Mononuclear cell (primary cell): Measurements from ENCODE around the gene HAPLN3. TPM values are rescaled to one million over a fixed set of nuclear protein-coding genes. Genes with fewer than 3 reads are reported as not detected.

Experiments
- H3K27me3 ChIP-seq: 2 replicates; pipeline ENCODE4 v1.6.0; 2011; ENCODE audit warnings: low read length, control low read depth; ENCODE audit not compliant: insufficient read depth
- H3K4me1 ChIP-seq: 2 replicates; pipeline ENCODE4 v1.5.1; 2011; ENCODE audit warnings: mild to moderate bottlenecking, low read length, control low read depth; ENCODE audit not compliant: insufficient read depth
- H3K4me3 ChIP-seq: 2 replicates; pipeline ENCODE4 v1.5.1; 2011; ENCODE audit warnings: mild to moderate bottlenecking, low read length, moderate library complexity
- H3K9me3 ChIP-seq: 2 replicates; pipeline ENCODE4 v1.5.1; 2011; ENCODE audit warnings: low read depth, mild to moderate bottlenecking, control low read depth, low read length
- total RNA-seq: library from RNA; depleted of rRNA; stranded (reverse); fragments of >200 nt; gene quantifications from one replicate; pipeline ENCODE4 v1.2.3, GENCODE V29; 2012

The HAPLN3 gene
- total RNA-seq, 1 donor, result 30.7 TPM

GRCh38 chr15:88865498-88866099, 29.7 kb downstream of the HAPLN3 start:
- no peaks in the 10 kb centered on the region for H3K27me3 ChIP-seq
- no peaks in the 10 kb centered on the region for H3K4me1 ChIP-seq
- H3K9me3 ChIP-seq, result no peaks in the 10 kb centered on the region
- H3K4me3 ChIP-seq, result no peak overlapping the region

DNA sequence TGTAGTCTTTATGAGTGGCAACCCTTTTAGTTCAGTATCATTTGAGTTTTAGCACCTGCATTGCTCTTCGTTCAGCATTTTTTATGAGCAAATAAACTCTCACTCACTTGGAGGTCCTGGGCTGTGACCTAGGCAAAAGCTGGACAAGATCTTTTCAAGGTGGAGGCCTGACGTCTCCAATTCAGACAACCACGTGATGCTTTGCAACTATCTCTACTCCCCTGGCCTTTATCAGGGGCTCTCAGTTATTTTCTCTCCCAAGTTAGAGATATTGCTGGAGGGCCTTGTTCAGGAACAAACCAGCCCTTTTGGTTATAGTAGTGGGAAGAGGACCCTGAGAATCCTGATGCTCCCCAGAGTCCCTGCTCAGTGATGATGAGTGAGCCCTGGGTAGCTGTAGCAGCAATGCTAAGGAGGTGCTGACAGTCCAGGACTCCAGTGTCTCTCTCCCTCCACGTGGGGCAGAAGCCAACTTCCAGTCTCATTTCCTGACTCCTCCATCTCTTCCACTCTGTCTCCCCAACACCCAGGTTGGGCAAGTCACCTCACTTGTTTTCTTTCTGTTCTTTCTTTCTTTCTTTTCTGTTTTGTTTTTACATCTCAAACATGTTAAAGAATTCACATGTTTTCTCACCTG, 30.4 kb downstream of the HAPLN3 start:
- Histone ChIP-seq H3K4me3 (no peak overlapping the region), H3K9me3 (no peaks in the 10 kb centered on the region), H3K27me3 (no peaks in the 10 kb centered on the region), H3K4me1 (no peaks in the 10 kb centered on the region)

- Histone ChIP-seq H3K4me3 (no peak overlapping the region), H3K27me3 (no peaks in the 10 kb centered on the region), H3K4me1 (no peaks in the 10 kb centered on the region), H3K9me3 (no peaks in the 10 kb centered on the region)
Measured at GRCh38 chr15:88863412-88863811, 31.9 kb downstream of the HAPLN3 start.

DNA sequence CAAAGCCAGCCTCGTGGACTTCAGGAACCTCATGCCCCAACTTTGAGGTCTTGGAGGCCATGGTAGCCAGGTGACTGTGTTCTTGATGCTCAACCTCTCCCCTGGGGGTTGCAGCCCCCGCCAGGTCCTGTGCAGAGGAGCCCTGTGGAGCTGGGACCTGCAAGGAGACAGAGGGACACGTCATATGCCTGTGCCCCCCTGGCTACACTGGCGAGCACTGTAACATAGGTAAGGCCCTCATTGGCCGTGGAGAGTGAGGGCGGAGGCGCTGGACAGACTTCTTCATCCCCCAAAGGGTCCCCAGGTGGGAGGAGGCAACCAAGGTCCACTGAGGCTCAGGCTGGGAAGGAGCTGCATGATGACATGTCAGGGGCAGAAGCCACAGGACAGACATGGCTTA, 35.1 kb downstream of the HAPLN3 start:
- Histone ChIP-seq H3K9me3 (no peaks in the 10 kb centered on the region), H3K4me1 (no peaks in the 10 kb centered on the region), H3K4me3 (no peak overlapping the region), H3K27me3 (no peaks in the 10 kb centered on the region)

DNA sequence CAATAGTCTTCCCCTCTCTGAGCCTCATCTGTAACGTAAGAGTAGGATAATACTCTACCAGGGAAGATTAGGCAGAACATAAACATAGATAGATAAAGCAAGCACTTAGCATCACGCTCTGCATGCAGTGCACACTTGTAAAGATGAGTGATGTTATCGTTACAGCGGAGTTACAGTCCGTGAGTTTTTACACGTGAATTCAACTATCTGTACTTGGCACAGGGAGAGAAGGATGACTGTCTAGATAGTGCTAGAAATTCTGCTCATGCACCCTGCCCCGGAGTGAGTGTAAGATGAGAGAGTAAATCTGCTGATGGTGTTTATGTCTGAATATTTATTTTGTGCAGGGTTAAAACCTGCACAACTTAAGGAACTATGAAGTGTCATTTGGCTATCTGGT, 35.8 kb downstream of the HAPLN3 start:
- Histone ChIP-seq H3K4me3 (no peak overlapping the region), H3K9me3 (no peaks in the 10 kb centered on the region), H3K27me3 (no peaks in the 10 kb centered on the region), H3K4me1 (no peaks in the 10 kb centered on the region)

DNA sequence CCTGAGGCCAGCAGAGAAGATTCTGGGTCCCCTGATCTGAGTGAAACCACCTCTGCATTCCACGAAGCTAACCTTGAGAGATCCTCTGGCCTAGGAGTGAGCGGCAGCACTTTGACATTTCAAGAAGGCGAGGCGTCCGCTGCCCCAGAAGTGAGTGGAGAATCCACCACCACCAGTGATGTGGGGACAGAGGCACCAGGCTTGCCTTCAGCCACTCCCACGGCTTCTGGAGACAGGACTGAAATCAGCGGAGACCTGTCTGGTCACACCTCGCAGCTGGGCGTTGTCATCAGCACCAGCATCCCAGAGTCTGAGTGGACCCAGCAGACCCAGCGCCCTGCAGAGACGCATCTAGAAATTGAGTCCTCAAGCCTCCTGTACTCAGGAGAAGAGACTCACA, 36.4 kb downstream of the HAPLN3 start:
- H3K4me1 ChIP-seq, result no peaks in the 10 kb centered on the region
- no peak overlapping the region for H3K4me3 ChIP-seq
- H3K27me3 ChIP-seq, result no peaks in the 10 kb centered on the region
- no peaks in the 10 kb centered on the region for H3K9me3 ChIP-seq

- Histone ChIP-seq H3K4me1 (no peaks in the 10 kb centered on the region), H3K4me3 (no peak overlapping the region)
Measured at GRCh38 chr15:88852476-88852875, 42.9 kb downstream of the HAPLN3 start.

GRCh38 chr15:88849376-88850072, 45.8 kb downstream of the HAPLN3 start:
- Histone ChIP-seq H3K4me3 (no peak overlapping the region), H3K27me3 (no peaks in the 10 kb centered on the region), H3K4me1 (no peaks in the 10 kb centered on the region), H3K9me3 (no peaks in the 10 kb centered on the region)

More at GRCh38 chr15:88852476-88852875, 42.9 kb downstream of the HAPLN3 start:
- H3K27me3 ChIP-seq, result no peaks in the 10 kb centered on the region
- H3K9me3 ChIP-seq, result no peaks in the 10 kb centered on the region

DNA sequence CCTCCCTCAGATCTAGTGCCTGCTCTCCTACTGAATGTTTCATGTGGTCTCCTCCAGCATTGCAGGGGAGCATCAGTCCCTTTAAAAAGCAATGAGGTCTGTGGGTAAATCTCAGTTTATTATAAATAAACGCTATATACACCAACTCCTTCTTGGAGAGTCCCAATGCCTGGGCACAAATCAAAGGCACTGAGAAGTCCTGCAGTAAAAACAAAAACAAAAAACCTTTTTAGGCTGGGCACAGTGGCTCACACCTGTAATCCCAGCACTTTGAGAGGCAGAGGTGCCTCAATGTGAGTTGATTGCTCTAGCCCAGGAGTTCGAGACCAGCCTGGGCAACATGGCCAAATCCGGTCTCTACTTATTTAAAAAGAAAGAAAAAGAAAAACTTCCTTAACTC, 47.1 kb downstream of the HAPLN3 start:
- Histone ChIP-seq H3K4me3 (no peak overlapping the region), H3K9me3 (no peaks in the 10 kb centered on the region), H3K4me1 (no peaks in the 10 kb centered on the region), H3K27me3 (no peaks in the 10 kb centered on the region)

DNA sequence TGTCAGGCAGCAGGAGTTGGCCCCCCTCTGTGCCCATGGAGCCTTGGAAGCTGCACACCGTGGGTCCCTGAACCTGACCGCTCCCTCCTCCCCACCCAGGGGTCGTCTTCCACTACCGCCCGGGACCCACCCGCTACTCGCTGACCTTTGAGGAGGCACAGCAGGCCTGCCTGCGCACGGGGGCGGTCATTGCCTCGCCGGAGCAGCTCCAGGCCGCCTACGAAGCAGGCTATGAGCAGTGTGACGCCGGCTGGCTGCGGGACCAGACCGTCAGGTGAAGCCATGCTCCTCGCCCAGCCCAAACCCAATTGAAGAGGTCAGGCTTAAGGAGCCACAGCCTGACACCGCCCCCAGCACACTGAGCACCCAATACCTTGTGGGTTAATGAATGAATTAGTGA, 48.2 kb downstream of the HAPLN3 start:
- H3K27me3 ChIP-seq, result no peaks in the 10 kb centered on the region
- no peak overlapping the region for H3K4me3 ChIP-seq
- H3K9me3 ChIP-seq, result no peaks in the 10 kb centered on the region
- H3K4me1 ChIP-seq, result no peaks in the 10 kb centered on the region

DNA sequence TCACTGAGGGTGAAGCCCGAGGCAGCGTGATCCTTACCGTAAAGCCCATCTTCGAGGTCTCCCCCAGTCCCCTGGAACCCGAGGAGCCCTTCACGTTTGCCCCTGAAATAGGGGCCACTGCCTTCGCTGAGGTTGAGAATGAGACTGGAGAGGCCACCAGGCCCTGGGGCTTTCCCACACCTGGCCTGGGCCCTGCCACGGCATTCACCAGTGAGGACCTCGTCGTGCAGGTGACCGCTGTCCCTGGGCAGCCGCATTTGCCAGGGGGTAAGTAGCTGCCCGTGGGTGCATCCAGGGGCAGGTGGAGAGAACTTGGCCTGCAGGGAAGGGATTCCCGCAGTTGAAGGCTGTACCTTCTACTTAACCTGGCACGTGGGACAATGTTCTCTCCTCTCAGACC, 49.7 kb downstream of the HAPLN3 start:
- Histone ChIP-seq H3K4me3 (no peak overlapping the region), H3K9me3 (no peaks in the 10 kb centered on the region), H3K4me1 (no peaks in the 10 kb centered on the region), H3K27me3 (no peaks in the 10 kb centered on the region)

GRCh38 chr15:88844749-88845386, 50.5 kb downstream of the HAPLN3 start:
- Histone ChIP-seq H3K4me3 (no peak overlapping the region), H3K4me1 (no peaks in the 10 kb centered on the region), H3K27me3 (no peaks in the 10 kb centered on the region), H3K9me3 (no peaks in the 10 kb centered on the region)

DNA sequence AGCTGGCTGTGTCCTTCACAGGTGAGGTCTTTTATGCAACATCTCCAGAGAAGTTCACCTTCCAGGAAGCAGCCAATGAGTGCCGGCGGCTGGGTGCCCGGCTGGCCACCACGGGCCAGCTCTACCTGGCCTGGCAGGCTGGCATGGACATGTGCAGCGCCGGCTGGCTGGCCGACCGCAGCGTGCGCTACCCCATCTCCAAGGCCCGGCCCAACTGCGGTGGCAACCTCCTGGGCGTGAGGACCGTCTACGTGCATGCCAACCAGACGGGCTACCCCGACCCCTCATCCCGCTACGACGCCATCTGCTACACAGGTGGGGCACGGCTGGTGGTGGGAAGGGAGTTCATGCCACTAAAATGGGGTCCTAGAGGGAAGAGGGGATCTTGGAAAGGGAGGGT, 52.0 kb downstream of the HAPLN3 start:
- Histone ChIP-seq H3K27me3 (no peaks in the 10 kb centered on the region), H3K4me3 (no peak overlapping the region), H3K9me3 (no peaks in the 10 kb centered on the region), H3K4me1 (no peaks in the 10 kb centered on the region)

GRCh38 chr15:88842156-88842555, 53.2 kb downstream of the HAPLN3 start:
- H3K27me3 ChIP-seq, result no peaks in the 10 kb centered on the region
- H3K4me1 ChIP-seq, result no peaks in the 10 kb centered on the region
- H3K9me3 ChIP-seq, result no peaks in the 10 kb centered on the region
- H3K4me3 ChIP-seq, result no peak overlapping the region

- no peaks in the 10 kb centered on the region for H3K4me1 ChIP-seq
Measured at GRCh38 chr15:88841236-88841635, 54.1 kb downstream of the HAPLN3 start.

More at GRCh38 chr15:88841236-88841635, 54.1 kb downstream of the HAPLN3 start:
- Histone ChIP-seq H3K4me3 (no peak overlapping the region), H3K9me3 (no peaks in the 10 kb centered on the region), H3K27me3 (no peaks in the 10 kb centered on the region)
